SK-N-SH treated with all-trans-retinoic acid at 6 μM for 48 hours (cell line): ENCODE results near the gene MAPK4.

Experiments
- ARNTL ChIP-seq: fragments of 450-650 bp; formaldehyde crosslinking; IDR thresholded peaks from 2 replicates; pipeline ENCODE4 v1.5.0; 2020; ENCODE audit warnings: low read depth, mild to moderate bottlenecking, moderate library complexity, borderline replicate concordance
- BACH2 ChIP-seq: fragments of 250-450 bp; sonication (Bioruptor Pico); IDR thresholded peaks from 2 replicates; pipeline ENCODE4 v1.9.0; 2021; ENCODE audit warnings: mild to moderate bottlenecking, borderline replicate concordance
- CSDC2 ChIP-seq: fragments of 250-450 bp; sonication (Bioruptor Pico); IDR thresholded peaks from 2 replicates; pipeline ENCODE4 v1.5.0; 2020; ENCODE audit warnings: mild to moderate bottlenecking, moderate library complexity
- PPARA ChIP-seq: fragments of 250-450 bp; sonication (Bioruptor Pico); IDR thresholded peaks from 2 replicates; pipeline ENCODE4 v1.5.0; 2020; ENCODE audit warnings: mild to moderate bottlenecking, borderline replicate concordance
- TCF4 ChIP-seq: fragments of 250-450 bp; sonication (Bioruptor Pico); IDR thresholded peaks from 2 replicates; pipeline ENCODE4 v1.8.0; 2021; ENCODE audit warnings: mild to moderate bottlenecking, moderate library complexity, borderline replicate concordance
- ZC3H10 ChIP-seq: fragments of 250-450 bp; sonication (Bioruptor Pico); IDR thresholded peaks from 2 replicates; pipeline ENCODE4 v1.5.1; 2021; ENCODE audit warnings: mild to moderate bottlenecking, moderate library complexity
- ZFP3 ChIP-seq: fragments of 250-450 bp; sonication (Bioruptor Pico); IDR thresholded peaks from 2 replicates; pipeline ENCODE4 v1.5.0; 2020; ENCODE audit warnings: mild to moderate bottlenecking, moderate library complexity
- ZFP30 ChIP-seq: fragments of 450-650 bp; formaldehyde crosslinking; IDR thresholded peaks from 2 replicates; pipeline ENCODE4 v1.5.0; 2022; ENCODE audit warnings: mild to moderate bottlenecking, moderate library complexity
- ZNF70 ChIP-seq: fragments of 450-650 bp; formaldehyde crosslinking; IDR thresholded peaks from 2 replicates; pipeline ENCODE4 v1.5.0; 2020; ENCODE audit warnings: mild to moderate bottlenecking, moderate library complexity
- TF ChIP-seq, protein P1 (sequence below): fragments of 250-450 bp; sonication (Bioruptor Pico); IDR thresholded peaks from 2 replicates; pipeline ENCODE4 v1.5.1; 2020; ENCODE audit warnings: low read depth, mild to moderate bottlenecking, moderate library complexity
- TF ChIP-seq, protein P2 (sequence below): fragments of 250-450 bp; sonication (Bioruptor Pico); IDR thresholded peaks from 2 replicates; pipeline ENCODE4 v1.8.0; 2020; ENCODE audit warnings: mild to moderate bottlenecking, moderate library complexity, borderline replicate concordance

DNA sequence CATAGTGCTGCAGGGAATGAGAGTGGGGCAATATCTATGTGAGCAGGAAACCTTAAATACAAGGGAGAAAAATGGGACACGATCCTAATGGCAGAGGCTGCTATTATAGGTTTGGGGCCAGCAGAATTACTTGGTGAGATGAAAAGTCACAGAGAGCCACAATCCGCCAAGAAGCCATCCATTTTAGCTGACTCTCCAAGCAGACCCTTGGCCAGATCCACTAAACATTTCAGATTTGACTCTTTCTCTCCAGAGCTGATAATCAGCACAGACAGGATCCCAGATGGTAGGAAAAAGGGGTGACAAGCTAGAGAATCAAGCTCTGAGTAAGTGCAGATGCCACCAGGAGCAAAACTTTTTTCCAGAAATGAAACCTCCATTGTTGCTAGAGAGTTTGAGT, 61.5 kb downstream of the MAPK4 start:
- TF ChIP-seq ZFP3 (CRISPR knock-in tag) (no peak), BACH2 (CRISPR knock-in tag) (no peak), ARNTL (no peak), PPARA (no peak), TCF4 (CRISPR knock-in tag) (no peak), ZNF70 (CRISPR knock-in tag) (no peak), CSDC2 (CRISPR knock-in tag) (no peak), ZFP30 (CRISPR knock-in tag) (no peak), ZC3H10 (CRISPR knock-in tag) (no peak)
- TF ChIP-seq, protein P1, sequence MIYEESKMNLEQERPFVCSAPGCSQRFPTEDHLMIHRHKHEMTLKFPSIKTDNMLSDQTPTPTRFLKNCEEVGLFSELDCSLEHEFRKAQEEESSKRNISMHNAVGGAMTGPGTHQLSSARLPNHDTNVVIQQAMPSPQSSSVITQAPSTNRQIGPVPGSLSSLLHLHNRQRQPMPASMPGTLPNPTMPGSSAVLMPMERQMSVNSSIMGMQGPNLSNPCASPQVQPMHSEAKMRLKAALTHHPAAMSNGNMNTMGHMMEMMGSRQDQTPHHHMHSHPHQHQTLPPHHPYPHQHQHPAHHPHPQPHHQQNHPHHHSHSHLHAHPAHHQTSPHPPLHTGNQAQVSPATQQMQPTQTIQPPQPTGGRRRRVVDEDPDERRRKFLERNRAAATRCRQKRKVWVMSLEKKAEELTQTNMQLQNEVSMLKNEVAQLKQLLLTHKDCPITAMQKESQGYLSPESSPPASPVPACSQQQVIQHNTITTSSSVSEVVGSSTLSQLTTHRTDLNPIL (CRISPR knock-in tag): no peak
- TF ChIP-seq, protein P2, sequence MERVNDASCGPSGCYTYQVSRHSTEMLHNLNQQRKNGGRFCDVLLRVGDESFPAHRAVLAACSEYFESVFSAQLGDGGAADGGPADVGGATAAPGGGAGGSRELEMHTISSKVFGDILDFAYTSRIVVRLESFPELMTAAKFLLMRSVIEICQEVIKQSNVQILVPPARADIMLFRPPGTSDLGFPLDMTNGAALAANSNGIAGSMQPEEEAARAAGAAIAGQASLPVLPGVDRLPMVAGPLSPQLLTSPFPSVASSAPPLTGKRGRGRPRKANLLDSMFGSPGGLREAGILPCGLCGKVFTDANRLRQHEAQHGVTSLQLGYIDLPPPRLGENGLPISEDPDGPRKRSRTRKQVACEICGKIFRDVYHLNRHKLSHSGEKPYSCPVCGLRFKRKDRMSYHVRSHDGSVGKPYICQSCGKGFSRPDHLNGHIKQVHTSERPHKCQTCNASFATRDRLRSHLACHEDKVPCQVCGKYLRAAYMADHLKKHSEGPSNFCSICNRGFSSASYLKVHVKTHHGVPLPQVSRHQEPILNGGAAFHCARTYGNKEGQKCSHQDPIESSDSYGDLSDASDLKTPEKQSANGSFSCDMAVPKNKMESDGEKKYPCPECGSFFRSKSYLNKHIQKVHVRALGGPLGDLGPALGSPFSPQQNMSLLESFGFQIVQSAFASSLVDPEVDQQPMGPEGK (CRISPR knock-in tag): no peak
